GM12874 (cell line): ENCODE data around the gene APOC3.

Experiments used
- TF ChIP-seq, protein P1 (sequence below): IDR thresholded peaks from 2 replicates; pipeline ENCODE4 v1.5.1; 2011; ENCODE audit warnings: low read depth, mild to moderate bottlenecking, control low read depth, low read length, moderate library complexity; ENCODE audit not compliant: insufficient read depth

Gene APOC3

DNA sequence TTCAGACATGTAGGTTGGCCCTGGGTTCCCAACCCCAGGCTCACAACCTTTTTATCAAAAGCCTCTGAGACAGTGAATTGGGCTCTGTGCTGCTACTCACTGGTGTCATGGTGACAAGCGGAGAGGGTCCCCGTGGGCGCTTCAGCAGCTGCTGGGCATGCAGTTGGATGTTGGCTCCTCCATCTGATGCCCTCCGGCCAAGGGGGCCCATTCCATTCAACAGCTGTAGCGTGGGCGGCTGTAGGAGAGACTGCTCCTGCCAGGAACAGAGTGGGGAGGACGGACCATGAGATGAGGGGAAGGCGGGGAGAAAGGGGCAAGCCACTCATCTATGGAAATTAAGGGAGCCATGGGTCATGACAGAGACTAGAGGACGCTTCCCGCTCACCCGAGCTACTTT is 43.7 kb downstream of the APOC3 start:
- TF ChIP-seq, protein P1, sequence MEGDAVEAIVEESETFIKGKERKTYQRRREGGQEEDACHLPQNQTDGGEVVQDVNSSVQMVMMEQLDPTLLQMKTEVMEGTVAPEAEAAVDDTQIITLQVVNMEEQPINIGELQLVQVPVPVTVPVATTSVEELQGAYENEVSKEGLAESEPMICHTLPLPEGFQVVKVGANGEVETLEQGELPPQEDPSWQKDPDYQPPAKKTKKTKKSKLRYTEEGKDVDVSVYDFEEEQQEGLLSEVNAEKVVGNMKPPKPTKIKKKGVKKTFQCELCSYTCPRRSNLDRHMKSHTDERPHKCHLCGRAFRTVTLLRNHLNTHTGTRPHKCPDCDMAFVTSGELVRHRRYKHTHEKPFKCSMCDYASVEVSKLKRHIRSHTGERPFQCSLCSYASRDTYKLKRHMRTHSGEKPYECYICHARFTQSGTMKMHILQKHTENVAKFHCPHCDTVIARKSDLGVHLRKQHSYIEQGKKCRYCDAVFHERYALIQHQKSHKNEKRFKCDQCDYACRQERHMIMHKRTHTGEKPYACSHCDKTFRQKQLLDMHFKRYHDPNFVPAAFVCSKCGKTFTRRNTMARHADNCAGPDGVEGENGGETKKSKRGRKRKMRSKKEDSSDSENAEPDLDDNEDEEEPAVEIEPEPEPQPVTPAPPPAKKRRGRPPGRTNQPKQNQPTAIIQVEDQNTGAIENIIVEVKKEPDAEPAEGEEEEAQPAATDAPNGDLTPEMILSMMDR: no peak

DNA sequence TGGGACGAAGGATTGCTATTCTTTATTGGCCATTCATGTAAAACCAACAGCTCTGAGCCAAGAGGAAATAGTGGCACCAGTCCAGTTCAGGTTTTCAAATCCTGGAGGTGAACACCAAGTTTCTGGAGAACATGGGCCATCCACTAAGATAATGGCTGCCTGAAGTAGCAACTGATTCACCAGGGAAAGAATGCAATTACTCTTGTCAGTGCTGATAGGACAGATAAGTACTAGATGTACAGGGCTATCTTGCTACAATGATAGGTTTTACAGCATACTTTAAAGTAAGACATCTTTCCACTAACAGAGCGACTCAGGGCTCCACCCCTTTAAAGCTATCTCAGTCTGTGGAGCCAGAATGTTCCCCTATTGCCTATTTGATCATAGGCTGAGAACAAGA is 44.5 kb downstream of the APOC3 start:
- TF ChIP-seq, protein P1: no peak

DNA sequence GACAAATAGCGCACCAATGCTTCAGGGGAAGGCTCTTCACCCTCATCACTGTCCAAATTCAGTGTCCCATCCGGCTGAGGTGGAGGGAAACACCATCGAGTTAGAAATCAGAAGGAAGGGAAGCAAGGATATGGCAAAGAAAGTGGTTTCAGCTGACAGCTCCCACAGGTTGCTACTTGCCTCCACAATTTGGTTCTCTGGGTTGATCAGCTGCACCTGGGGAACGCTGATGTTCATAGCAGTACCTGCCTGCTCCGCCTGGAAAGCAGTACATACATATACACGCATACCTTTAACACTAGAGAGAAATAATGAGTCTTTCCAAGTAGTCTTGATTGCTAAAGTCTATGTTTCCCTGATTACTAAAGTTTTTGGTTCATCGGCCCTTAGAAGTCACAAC is 45.5 kb downstream of the APOC3 start:
- TF ChIP-seq, protein P1: no peak

DNA sequence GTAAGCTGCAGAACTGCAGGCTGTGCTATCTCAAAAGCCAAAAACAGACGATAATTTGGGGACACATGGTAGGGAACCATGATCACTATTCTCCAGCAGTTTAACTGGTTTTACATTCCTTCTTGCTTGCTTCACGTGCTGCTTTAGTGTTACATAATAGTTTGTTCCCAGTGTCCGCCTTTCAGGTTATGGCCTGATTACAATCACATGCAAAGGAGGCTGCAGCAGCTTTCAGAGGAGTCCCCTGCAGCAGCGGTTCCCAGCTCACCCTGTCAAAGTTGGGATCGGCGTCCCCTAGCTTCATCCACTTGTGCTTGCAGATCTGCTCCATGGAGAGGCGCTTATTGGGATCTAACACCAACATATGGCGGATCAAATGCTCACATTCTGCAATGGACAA is 46.9 kb downstream of the APOC3 start:
- TF ChIP-seq, protein P1: no peak

DNA sequence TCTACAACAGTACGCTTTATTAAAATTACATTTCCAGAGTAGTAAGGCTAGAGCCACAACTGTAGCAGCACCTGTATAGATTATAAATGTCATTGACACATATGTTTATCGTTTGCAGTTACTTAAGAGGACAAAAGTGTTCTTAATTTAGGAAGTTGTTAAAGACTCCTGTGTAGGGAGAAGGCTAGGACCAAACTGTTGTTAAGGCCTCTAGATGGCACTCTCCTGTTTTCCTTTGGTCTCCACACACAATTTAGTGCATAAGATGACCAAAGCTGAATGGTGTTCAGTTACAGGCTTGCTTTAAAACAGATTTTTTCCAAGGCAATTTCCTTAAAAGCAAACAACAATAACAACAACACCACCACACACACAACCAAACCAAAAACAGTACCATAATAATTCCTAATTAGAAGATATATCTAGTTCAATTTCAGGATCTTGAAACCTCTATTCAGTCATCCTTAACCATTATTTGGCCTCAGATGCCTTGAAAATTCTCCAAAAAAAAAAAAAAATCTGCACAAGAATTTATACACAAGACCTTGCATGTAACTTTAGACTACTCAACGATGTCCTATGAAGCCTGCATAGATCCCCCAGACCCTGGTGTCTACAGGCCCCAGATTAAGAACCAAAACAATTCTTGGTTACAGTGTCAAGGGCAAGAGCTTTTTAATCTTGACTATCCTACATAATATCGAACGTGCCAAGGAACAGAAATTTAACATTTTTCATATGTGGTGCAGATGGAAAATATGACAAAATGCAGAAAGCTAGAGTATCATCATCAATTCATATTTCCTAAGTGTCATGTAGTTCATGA is 50.3 kb downstream of the APOC3 start:
- TF ChIP-seq, protein P1: peak; percentile 58

DNA sequence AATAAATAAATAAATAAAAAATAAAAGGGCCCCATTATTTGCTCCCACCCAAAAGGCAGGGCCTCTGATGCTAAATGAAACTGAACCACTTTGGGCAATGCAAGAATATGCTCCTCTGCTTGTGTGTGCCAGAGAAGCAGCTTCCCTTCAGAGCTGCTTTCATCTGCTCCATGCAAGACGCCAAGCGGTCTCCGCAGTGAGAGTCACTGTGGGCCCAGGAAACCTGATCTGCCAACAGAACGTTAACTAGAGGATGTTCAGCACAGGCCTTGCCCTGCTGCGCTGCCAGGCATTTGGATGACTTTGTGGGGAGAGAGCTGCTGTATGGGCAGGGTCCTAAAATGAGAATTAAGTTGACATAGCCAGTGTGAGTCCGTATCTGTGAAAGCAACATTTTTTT is 51.4 kb downstream of the APOC3 start:
- TF ChIP-seq, protein P1: no peak

DNA sequence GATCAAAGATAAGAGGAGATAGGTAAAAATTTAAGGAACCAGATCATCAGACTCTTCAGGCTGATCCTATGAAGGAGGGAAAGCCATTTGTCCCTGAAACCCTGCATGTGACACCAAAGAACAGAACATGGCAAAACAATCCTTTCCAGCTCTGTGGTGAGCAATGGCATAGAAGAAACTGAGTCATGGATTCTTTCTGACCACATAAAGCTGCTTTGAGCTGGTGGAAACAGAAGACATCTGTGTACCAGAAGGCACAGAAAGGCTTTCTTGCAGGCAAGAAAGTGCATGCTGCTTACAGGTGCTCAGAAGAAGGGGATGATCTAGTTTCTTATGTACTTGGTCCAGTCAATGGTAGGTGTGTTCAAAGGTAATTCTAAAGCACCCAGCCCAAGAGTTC is 52.7 kb downstream of the APOC3 start:
- TF ChIP-seq, protein P1: no peak
